Pancreas (tissue), 10 donors: Measurements from ENCODE around the gene PTOV1. TPM values are rescaled to one million over a fixed set of nuclear protein-coding genes. Genes with fewer than 3 reads are reported as not detected.

Experiments
- ATAC-seq, 4 donors: fragments of 200-7000 bp; cut with Tn5 transposase; one replicate each; pipeline versions ENCODE4 v1.8.0 to v1.9.1; 2020; ENCODE audit warnings: mild to moderate bottlenecking in 4 of 4, moderate library complexity in 4 of 4
- DNase-seq, 6 donors: peaks; one replicate each; pipeline ENCODE4 v3.0.0-alpha.2; 2020
- FAIRE-seq: peaks from 2 replicates; lab custom pipeline; 2012; peaks lifted over from hg19 to GRCh38; lab: Jason Lieb, UNC
- H3K27ac ChIP-seq, 4 donors: fragments of 200-600 bp; sonication (generic); 1 replicate in 3 of 4; 2 replicates in 1 of 4; pipeline versions ENCODE4 v1.5.0 to v1.8.0; 2020
- H3K27me3 ChIP-seq, 4 donors: fragments of 200-600 bp; one replicate each; pipeline ENCODE4 v1.8.0; 2021
- H3K36me3 ChIP-seq, 3 donors: fragments of 200-600 bp; sonication (generic) in 1 of 3; one replicate each; pipeline versions ENCODE4 v1.5.0 to v1.8.0; 2020 to 2021
- H3K4me1 ChIP-seq, 3 donors: fragments of 200-600 bp; one replicate each; pipeline ENCODE4 v1.8.0; 2021
- H3K4me3 ChIP-seq, 4 donors: fragments of 200-600 bp; sonication (generic) in 2 of 4; one replicate each; pipeline versions ENCODE4 v1.5.0 to v1.8.0; 2020 to 2021
- H3K9me3 ChIP-seq, 4 donors: fragments of 200-600 bp; one replicate each; pipeline ENCODE4 v1.8.0; 2021
- CTCF ChIP-seq, 4 donors: fragments of 200-600 bp; sonication (generic) in 3 of 4; IDR thresholded peaks; one replicate each; pipeline versions ENCODE4 v1.5.0 to v1.8.0; 2021; ENCODE audit warnings: antibody characterized with exemption in 4 of 4
- WGBS, 2 donors: extraction: QIAGEN DNeasy Blood & Tissue Kit; methylation state at CpG; one replicate each; pipeline ENCODE4 v1.1.7; 2013; 5-methylcytosine and 5-hydroxymethylcytosine counted together
- intact Hi-C, 3 donors: fragments of 100-400 bp; cut with DNase I; formaldehyde crosslinking; loops; one replicate each; pipeline versions ENCODE4 v1.11.1 to v1.14.2; 2022
- polyA plus RNA-seq, 2 donors: library from polyadenylated mRNA; stranded (reverse); fragments of 200-250 nt; gene quantifications; one replicate each; pipeline ENCODE4 v1.2.3, GENCODE V29; 2013
- total RNA-seq, 6 donors: library from RNA; stranded (reverse); fragmentation: NEBNext Ultra II Directional in 4 of 6; extraction: Animal tissue kit (Norgen Biotek cat#: 25700) in 4 of 6; gene quantifications; one replicate each; pipeline versions ENCODE4 v1.2.1 to v1.2.4, GENCODE V29; 2021 to 2023
- donor health status: healthy with polysubstance abuse.
- donor health status: DM: no; HTN: no; CAD: no; lungs with moderate emphysema.
- donor health status: DM: no; HTN: no; CAD: no.
- donor health status: control.
- donor health status: control.
- donor health status: Bipolar disorder and iron deficiency.
- donor health status: DM: yes; HTN: yes; CAD: no.
- donor health status: DM: no; HTN: no; CAD: no.
- donor health status: DM: no; HTN: no; CAD: no.
- donor health status: DM: yes; HTN: yes; CAD: no.

Gene PTOV1
- total and polyA plus RNA-seq, 8 donors: 48.8 to 191 (median 76.0) TPM

- WGBS, 2 donors: 91 to 94% methylated on average over 11 of the region's 11 CpGs
- no peaks in the 10 kb centered on the region for H3K9me3 ChIP-seq
- no peaks in the 10 kb centered on the region for H3K4me1 ChIP-seq
- ATAC-seq: no peak
- H3K27ac ChIP-seq: no peak overlapping the region
- no peak for TF ChIP-seq CTCF (IDR thresholded peaks at IDR 0.05)
- no peak for DNase-seq
- H3K36me3 ChIP-seq: peaks cover 0 to 35% (median 11%) of the 10 kb centered on the region in 3 donors
- FAIRE-seq: no peak
- intact Hi-C loops: no loop called here
- no peak overlapping the region for H3K4me3 ChIP-seq
- no peaks in the 10 kb centered on the region for H3K27me3 ChIP-seq
Measured at GRCh38 chr19:49840321-49840720, 10.6 kb upstream of the PTOV1 start.

- TF ChIP-seq CTCF (IDR thresholded peaks at IDR 0.05): no peak
- DNase-seq: no peak
- H3K36me3 ChIP-seq: peaks cover 0 to 30% (median 7%) of the 10 kb centered on the region in 3 donors
- no peak for FAIRE-seq
- no peaks in the 10 kb centered on the region for H3K9me3 ChIP-seq
- no peak overlapping the region for H3K27ac ChIP-seq
- WGBS, 2 donors: 90 to 93% methylated on average over 17 of the region's 17 CpGs
- H3K27me3 ChIP-seq: no peaks in the 10 kb centered on the region
- H3K4me3 ChIP-seq: no peak overlapping the region
- intact Hi-C loops: no loop called here
- ATAC-seq: no peak
- no peaks in the 10 kb centered on the region for H3K4me1 ChIP-seq
Measured at GRCh38 chr19:49840736-49841249, 10.2 kb upstream of the PTOV1 start.

- 92 to 95% methylated on average over 3 of the region's 3 CpGs for WGBS, 2 donors
- Histone ChIP-seq H3K27ac (no peak overlapping the region), H3K4me1 (no peaks in the 10 kb centered on the region), H3K27me3 (no peaks in the 10 kb centered on the region), H3K9me3 (no peaks in the 10 kb centered on the region), H3K36me3 (peaks cover 0 to 22% (median 0%) of the 10 kb centered on the region in 3 donors), H3K4me3 (no peak overlapping the region)
- no peak for DNase-seq
- ATAC-seq: no peak
- intact Hi-C loops: no loop called here
- no peak for FAIRE-seq
- no peak for TF ChIP-seq CTCF (IDR thresholded peaks at IDR 0.05)
Measured at GRCh38 chr19:49843265-49843664, 7.7 kb upstream of the PTOV1 start.

- WGBS, 2 donors: 87 to 88% methylated on average over 18 of the region's 18 CpGs
- no peaks in the 10 kb centered on the region for H3K9me3 ChIP-seq
- H3K36me3 ChIP-seq: peaks cover 0 to 13% (median 0%) of the 10 kb centered on the region in 3 donors
- FAIRE-seq (no peak), ATAC-seq (no peak), DNase-seq (no peak)
- H3K27ac ChIP-seq: no peak overlapping the region
- no peak overlapping the region for H3K4me3 ChIP-seq
- intact Hi-C loops: no loop called here
- TF ChIP-seq CTCF (IDR thresholded peaks at IDR 0.05): no peak
- H3K27me3 ChIP-seq: no peaks in the 10 kb centered on the region
- H3K4me1 ChIP-seq: no peaks in the 10 kb centered on the region
Measured at GRCh38 chr19:49844138-49845095, 6.5 kb upstream of the PTOV1 start.
